Stimulated activated CD4-positive, alpha-beta T cell treated with anti-CD3 and anti-CD28 coated beads, Interleukin-4, amount 100 ng/mL, for 4 hours (primary cell): Measurements from ENCODE around the gene NEK6.

Experiments
- DNase-seq, 2 experiments: peaks; one replicate each; pipeline ENCODE4 v3.0.0-alpha.2; 2020

Gene NEK6

DNA sequence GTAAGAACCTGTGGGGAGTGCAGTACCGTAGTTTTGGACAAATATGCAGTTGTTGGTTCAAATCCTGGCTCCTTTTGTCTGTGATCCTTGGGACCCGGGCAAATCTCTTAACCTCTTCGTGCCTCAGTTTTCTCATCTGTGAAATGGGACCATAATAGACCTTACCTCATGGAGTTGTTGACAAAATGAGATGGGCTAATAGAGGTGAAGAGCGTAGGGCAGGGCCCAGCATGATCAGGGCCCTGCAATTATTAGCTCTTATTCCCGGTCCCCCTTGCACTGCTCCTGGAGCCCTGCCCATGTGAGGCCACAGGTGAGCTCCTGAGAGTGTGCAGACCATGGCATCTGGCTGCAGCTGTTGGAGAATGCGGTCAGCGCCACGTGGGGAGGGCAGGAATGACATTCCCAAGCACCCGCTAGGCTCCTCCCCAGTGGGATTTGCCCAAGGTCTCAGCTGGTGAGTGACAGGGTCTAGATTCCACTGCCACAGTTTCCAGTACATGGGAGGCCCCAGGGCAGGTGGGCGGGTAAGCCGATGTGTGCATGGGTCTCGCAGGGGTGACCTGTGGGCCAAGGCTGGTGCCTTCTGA, 41.0 kb downstream of the NEK6 start:
- no peak for DNase-seq

DNA sequence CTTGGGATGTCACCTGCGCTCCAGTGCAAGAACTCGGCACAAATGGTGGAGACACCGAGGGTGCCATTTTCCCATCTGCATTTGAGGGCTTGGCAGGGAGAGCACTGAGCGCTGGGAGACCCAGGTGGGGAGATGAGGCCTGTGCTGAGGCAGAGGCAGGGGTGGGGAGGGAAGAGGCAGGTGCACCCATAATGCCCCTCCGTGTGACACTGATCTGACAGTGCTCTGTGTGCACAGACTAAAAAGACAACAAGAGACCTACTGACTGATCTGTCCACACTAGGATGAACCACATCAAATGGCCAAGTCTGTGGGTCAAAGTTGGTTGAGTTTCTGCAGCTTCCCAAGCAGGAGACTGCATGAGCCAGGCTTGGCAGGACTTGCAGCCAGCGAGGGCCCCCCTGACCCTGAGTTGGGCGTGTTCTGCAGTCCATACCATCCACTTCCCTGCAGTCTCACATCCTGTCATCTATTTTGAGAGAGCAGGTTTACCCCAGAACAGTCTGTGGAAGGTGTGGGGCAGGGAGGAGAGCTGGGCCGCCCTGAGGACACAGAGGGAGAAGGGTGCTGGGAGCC, 41.9 kb downstream of the NEK6 start:
- no peak for DNase-seq

DNA sequence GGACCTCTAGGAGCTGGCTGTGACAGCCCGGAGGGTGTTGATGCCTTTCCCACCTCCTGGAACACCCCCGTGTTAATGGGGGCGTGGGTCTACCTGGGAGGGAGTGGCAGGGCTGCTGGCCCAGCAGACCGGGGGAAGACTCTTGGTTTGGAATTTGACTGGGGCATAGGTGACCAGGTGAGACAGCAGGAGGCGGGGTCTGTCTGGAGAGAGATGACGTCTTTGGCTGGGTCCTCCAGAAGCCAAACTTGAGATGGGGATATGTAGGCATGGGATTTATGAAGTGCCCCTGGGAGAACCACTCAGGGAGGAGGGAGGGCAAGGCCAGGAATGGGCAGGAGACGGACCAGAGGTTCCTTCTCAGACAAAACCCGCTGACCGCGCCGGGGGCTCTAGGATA, 42.6 kb downstream of the NEK6 start:
- DNase-seq = no peak

DNA sequence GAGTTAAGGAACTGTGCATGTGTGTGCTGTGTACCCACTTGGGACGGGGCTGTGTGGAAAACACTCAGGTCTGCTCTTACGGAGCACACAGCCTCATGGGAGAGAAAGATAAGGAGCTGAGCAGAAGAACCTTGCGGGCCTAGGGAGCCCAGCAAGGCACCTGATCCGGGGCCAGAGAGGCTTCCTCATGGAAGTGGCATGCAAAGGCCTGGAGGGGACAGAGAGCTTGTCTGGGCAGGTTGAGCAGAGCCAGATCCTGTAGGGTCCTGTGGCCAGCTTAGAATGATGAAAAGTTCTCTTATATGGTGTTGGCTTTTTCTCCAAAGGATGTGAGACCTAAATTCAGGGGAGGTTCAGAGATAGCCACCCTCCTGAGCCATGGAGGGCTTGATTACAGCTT, 45.2 kb downstream of the NEK6 start:
- DNase-seq = no peak

DNA sequence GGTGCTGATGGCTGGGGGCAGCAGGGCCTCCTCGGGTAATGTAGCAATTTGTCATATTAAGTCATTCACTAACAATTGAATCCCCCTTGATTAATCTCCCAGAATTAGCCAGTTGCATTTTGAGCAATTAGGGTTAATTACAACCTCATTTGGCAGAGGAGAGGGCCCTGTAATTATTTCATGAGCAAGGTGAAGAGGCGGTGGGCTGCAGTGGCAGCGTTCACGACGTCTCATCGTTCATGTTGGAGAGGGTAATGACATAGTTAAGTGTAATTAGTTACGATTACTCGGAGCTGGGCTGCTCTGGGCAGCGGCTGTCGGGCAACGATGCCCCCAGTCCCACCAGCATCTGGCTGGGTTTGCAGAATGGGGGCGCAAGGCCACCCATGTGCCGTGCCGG, 46.0 kb downstream of the NEK6 start:
- no peak for DNase-seq

DNA sequence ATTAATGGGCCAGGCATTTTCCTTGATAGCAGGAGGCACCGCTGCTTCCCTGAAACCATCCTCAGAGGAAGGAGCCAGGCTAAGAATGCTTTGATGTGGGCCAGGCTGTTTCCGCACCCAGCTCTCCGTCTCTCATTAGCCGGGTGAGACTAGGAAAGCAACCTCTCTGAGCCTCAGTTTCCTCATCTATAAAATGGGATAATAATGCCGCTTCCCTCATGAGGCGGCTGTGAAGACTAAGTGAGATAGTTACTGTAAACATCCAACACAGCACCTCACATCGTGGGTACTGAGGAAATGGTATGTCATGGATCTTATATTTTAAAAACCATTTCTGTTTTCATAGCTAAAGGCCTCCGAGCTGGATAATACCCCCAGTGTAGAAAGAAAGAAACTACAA, 46.5 kb downstream of the NEK6 start:
- DNase-seq = no peak

DNA sequence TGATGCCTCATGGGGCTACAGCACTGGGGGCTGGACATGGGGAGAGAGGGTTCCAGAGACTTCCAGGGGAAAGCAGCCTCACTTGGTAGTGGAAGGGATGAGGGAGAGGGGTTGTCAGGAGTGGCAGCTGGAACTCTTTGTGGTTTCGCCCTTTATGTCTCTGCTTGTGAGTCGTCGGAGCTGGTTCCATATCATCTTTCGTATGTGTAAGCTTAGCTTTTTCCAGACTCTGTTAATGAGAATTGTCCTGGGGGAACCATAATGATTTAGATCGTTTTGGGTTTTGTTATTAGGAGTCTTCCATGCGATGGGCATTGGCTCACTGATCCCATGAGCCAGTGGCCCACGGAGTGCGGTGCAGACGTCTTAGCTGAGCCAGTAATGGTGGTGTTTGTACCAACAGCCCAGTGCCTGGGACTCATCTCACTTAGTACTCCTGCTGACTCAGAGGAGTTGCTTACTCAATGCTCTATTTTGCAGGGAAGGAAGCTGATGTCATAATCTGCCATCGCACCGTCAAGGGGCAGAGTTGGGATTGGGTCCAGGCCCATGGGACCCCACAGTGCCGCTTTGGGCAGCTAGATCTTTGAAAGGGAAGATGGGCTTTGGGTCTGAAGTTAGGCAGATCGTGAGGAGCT, 48.5 kb downstream of the NEK6 start:
- no peak for DNase-seq

DNA sequence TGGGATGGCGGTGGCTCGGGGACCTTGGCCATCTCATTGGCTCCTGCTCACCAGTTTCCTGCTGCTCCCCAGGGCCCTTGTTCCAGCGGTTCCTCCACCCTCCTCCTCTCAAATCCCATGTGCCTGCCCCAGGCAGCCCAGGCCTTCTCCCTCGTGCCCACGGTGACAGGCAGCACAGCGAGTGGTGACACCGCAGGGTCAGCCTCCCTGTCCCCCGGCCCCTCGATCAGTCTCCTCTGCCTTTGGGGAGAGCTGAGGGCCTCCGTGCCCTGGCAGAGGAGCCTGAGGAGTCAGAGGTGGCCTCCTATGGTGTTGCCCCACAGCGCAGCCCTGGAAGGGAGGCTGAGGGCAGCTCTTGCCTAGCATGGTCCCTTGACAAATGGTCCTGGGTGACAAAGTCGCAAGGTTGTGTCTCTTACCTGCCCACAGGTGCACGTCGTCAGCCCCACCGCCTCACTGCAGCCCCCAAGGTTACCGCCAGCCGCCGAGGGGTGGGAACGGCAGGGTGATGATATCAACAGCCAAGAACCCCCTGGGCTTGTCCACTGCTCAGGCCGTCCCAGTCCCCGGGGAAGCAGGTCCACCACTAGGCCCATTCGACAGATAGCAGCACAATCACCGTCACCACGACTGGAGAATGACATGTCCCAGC, 49.8 kb downstream of the NEK6 start:
- DNase-seq = no peak

DNA sequence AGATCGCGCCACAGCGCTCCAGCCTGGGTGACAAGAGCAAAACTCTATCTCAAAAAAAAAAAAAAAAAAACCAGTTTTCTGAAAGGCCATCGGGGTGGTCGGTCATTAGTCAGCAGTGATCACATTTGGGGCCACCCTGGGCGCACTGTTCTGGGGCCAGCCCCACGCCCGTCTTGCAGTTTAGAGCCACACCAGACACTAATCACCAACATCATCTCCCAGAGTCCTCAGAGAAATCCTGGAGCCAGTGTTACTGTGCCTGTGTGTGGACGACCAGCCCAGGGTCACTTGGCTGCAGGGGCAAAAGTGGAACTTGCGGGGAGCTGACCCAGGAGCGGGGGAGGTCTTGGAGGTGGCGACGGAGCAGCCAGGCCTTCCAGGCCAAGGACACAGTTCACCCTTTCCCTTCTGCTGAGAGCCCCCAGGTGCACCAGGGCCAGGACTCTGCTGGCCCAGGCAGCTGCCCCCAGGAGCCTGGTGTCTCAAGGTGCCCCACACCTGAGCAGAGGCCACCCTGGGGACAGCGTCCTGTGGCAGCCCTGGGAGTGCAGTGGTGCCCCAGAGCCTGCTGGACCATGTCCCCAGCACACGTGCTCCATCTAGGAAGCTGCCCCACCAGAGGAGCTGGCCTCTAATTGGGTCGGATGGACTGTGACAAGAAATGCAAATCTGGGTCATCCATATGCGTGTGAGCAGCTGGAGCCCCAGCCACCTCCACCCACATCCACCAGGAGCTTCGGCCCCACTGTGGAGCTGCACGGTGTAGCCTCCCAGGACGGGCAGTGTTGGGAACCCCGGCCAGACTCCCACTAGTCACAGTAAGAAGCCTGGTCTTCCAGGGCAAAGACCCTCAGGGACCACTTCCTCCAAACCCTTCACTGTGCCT, 51.1 kb downstream of the NEK6 start:
- no peak for DNase-seq

DNA sequence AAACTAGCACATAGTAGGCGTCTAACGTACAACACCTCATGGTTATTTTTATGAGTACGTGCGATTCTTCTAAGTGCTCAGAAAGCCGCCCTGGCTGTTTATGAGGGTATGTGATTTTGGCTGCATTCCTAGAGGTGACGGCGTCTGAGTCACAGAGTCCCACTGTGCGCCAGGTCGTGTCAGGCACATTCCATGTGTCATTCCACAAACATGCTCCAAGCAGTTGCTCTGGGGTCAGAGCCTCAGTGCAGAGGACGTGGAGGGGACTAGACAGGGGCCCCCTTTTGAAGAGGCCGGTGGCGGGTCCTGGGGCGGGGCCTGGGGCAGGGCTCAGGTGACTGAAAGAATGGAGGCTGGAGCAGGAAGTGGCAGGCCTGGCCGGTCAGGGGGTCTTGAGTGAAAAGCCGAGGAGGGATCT, 51.9 kb downstream of the NEK6 start:
- DNase-seq = no peak

DNA sequence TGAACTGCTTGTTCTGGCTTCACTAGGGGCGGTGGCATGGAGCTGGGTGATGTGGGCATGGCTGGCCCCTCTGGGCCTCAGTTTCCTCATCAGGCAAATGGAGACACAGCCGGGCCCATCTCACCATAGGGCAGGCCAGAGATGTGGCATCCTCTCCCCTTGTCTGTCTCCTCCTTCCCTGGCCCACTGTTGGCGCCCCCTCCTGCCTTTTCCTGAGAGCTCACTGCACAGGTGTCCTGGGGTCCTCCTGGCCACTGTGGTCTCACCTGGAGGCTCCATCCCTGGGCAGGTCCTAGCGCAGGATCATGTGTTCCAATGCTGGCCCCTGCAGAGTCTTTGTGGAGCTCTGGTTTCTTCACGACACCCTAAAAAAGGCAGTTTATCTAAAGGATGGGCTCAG, 53.5 kb downstream of the NEK6 start:
- DNase-seq = no peak

DNA sequence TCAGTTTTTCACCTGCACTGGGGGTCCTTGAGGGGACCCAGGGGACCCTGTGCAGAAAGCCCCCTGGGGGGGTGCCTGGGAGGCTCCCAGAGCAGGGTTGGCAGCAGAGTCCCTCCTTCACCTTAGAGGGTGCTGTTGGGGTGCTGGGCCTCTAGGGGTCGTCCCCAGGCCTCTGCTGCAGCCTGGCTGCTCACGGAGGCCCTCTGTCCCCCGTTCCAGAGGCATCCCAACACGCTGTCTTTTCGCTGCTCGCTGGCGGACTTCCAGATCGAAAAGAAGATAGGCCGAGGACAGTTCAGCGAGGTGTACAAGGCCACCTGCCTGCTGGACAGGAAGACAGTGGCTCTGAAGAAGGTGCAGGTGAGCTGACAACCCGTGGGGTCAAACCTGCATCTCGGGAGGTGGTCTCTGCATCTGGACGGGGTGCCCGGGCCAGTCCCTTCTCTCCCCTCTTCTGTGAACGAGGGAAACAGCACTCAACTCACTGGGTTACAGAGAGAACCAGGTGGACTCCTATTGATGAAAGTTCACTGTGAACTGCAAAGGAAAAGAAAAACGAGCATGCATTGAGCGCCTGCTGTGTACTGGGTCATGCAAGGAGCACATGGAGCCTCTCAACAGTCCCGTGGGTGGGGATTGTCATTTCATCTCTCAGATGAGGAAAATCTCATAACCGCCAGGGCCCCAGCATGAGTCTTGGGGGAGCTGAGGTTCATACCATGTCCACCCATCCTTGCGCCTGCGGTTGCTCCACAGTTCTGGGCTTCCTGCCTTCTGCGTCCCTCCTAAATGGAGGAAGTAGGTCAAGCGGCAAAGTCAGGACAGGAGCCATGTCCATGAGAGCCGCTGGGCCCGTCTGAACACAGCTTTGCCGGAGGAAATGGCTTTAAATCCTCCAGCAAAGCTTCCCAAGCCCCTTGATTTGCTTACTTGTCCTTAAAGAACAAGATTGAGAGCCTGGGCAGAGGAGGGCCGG, 54.8 kb downstream of the NEK6 start:
- DNase-seq = no peak

DNA sequence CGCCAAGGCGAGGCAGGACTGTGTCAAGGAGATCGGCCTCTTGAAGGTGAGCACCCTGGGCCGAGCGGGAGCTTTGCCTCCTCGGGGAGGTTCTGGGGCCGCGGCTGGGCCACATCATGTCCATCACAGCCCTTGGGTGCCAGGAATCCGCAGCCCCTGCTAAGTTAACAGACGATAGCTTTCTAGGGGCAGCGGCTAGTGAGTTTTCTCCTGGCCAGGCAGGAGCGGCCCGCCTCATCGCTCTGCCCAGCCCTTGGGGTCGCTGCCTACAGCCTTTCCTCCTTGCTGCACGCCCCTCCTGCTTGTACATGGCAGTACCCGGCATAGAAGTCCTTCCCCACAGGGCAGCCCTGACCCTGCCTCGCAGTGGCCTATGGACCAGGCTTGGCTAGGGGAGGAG, 56.2 kb downstream of the NEK6 start:
- DNase-seq = no peak

DNA sequence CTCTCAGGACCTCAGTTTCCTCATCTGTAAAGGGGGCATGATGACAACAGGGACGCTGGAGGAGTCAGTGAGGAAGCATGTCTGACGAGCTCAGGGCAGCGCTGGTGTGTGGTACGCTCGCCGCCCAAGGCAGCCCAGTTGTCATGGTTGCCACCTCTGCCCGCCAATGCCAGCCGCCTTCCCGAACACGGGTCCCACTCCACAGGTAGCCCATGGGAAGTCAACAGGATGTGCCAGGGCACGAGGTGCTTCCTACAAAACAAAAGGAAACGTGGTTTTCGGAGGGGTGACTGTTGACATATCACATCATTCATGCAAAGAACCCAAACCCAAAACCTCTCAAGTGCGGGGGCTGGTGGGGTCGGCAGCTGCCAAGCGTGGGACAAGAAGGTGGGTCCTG, 58.1 kb downstream of the NEK6 start:
- no peak for DNase-seq

DNA sequence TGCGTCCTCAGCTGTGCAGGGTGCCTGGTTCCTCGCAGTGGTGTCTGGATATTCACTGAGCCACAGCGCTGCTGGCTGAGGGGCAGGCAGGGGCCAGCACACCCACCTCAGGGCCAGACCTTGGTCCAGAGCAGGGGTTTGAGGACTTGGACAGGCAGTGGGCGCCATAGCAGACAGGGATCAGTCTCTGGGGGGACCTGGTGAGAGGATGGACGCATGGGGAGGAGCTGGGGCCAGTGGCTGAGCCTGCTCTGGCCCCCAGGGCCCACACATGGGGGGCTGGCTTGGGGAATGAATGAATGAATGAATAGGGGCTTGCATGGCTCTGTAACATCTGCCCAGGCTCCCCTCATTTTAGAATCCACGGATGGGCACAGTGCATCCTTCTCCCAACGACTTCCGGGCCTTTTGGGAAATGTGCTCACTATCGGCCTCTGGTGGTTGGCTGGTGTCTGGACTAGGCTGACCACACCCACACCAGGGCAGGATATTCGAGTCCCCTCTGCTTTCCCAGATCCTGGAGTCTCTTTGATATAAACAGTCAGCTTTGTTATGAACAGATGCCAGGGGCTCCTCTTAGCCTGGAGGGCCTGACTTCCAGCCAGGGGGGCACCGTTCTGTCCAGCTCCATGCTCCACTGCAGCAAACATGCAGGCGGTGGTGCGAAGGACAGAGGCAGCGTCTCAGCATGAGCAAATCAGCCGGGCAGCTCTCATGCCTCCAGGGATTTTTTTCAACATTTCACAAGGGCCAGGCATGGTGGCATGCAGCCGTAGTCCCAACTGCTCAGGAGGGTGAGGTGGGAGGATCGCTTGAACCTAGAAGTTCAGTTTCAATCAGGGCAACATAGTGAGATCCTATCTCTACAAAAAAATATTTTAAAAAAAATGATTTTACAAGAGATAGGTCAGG, 62.6 kb downstream of the NEK6 start:
- peak in 1 of 2 experiments; percentile 43 for DNase-seq

DNA sequence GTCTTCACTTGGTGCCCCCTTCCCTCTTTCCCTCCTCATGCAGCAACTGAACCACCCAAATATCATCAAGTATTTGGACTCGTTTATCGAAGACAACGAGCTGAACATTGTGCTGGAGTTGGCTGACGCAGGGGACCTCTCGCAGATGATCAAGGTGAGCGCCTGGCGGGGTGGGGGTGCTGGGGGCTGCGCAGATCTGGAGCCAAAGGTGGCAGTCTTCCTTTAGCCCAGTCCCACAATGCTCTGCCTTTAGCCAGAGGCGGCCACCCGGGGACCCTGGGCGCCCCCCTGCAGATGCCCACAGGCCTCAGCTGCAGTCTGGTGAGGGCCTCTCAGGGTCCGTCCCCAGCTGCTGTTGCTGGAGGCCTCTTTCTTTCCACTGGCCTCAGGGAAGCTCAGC, 63.7 kb downstream of the NEK6 start:
- no peak for DNase-seq

DNA sequence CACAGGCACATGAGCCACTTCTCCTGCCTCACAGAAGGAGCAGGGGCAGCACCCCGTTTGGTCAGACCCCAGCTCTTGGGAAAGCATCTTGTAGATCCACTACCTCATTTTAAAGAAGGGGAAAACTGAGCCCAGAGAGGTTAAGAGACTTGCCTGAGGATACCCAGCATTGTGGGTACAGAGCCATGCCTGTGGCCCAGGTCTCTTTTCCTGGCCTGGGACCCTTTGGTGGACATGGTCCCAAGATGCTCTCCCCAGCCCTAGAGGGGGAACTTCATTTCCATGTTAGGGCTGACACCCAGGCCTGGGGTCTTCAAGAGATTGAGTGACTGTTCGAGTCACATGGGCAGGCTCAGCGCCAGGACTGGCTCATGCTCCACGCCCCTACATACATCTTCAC, 64.2 kb downstream of the NEK6 start:
- DNase-seq = no peak

DNA sequence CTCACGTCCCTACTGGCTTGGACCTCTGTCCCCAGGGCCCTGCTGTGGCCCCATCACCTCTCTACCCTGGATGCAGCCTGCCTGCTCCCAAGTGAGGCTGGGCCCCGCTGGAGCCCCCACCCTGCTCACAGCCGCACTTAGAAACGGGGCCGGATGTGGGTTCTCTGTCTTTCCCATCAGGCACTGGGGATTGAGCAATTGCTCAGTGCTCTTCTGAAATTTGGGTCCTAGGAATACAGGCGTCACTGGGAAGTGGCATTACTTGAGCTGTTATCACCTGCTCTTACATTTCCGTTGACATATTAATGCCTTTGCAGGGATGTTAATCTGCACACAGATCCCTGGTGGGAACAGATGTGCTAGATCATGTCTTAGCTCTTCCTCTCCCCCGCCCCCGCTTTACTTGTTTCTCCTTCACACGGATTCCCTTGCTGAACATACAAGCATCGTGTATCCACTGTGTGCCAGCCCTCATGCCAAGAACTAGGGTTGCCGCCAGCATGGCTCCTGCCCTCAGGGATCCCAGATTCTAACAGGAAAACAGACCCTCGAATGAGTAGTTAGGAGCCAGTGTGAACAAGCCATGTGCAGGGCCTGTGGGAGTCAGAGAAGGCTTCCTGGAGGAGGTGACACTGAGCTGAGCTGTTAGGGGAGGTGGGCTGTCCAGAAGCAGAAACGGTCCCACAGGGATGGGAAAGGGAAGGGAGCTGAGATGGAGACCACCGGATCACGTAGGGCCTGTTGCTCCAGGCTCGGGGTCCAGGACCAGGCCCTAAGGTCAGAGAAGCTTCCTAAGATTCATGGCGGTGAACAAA, 65.1 kb downstream of the NEK6 start:
- DNase-seq = no peak

DNA sequence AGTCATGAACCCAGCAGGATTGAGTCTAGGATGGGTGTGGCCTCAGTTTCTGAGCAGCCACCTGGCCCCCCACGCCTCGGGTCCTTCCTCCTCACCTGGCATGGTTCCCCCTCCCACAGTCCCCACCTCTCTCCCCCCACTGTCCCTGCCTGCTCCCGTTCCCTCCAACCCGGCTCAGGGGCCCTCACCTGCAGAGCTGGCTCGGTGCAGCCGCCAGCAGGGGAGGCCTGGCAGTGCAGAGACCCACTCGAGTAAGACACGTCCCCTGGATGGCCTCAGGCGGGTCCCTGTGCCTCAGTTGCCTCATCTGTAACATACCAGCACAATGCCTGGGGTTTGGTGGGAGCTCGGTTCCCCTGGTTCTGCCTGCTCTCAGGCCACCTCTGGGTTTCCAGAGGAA, 66.2 kb downstream of the NEK6 start:
- no peak for DNase-seq

DNA sequence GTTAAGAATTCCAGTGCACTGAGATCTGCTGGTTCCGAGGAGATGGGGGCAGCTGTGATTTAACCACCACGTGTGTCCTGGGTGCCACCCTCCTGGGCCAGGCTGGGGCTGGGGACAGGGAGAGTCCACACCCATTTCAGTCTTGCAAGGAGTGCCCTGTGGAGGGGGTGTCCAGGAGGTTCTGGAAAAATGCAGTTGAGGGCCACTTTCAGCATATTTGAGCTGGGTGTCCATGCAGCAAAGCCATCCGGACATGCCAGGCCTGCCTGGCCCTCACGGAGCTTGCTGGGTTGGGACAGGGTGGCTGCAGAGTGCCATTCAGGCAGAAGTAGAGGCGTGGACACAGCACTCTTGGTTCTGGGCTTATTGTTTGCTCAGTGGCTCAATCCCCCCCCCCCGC, 68.1 kb downstream of the NEK6 start:
- DNase-seq = no peak
